CD14-positive monocyte (primary cell): ENCODE data around the gene KCNQ1. TPM values are rescaled to one million over a fixed set of nuclear protein-coding genes. Genes with fewer than 3 reads are reported as not detected.

Source experiments
- DNase-seq, 3 donors: peaks; one replicate each; pipeline ENCODE4 v3.0.0-alpha.2; 2011 to 2022
- H2AFZ ChIP-seq: 2 replicates; pipeline ENCODE4 v1.6.0; 2012; ENCODE audit warnings: mild to moderate bottlenecking, low read depth, low read length, inconsistent platforms; ENCODE audit not compliant: insufficient read depth, poor library complexity, severe bottlenecking
- H3K27ac ChIP-seq, 2 donors: 1 replicate in 1 of 2; 2 replicates in 1 of 2; pipeline ENCODE4 v1.5.1; 2012 to 2013; ENCODE audit warnings: low read length in 2 of 2, control low read depth in 1 of 2, inconsistent platforms in 1 of 2, low read depth in 1 of 2, mild to moderate bottlenecking in 1 of 2
- H3K27me3 ChIP-seq, 2 donors: one replicate each; pipeline versions ENCODE4 v1.6.0 to v1.6.1; 2011 to 2013; ENCODE audit warnings: low read length in 2 of 2; ENCODE audit not compliant: control insufficient read depth in 2 of 2, insufficient read depth in 2 of 2
- H3K36me3 ChIP-seq, 2 donors: replicated peaks in 1 of 2; 1 replicate in 1 of 2; 2 replicates in 1 of 2; pipeline versions ENCODE4 v1.5.1 to v1.6.1; 2012 to 2013; ENCODE audit warnings: low read length in 2 of 2, control low read depth in 1 of 2, inconsistent platforms in 1 of 2, mild to moderate bottlenecking in 1 of 2; ENCODE audit not compliant: insufficient read depth in 2 of 2, control insufficient read depth in 1 of 2
- H3K4me1 ChIP-seq, 2 donors: 1 replicate in 1 of 2; 2 replicates in 1 of 2; pipeline versions ENCODE4 v1.5.1 to v1.6.1; 2012 to 2013; ENCODE audit warnings: low read length in 2 of 2, control low read depth in 1 of 2, inconsistent platforms in 1 of 2, mild to moderate bottlenecking in 1 of 2, moderate library complexity in 1 of 2; ENCODE audit not compliant: insufficient read depth in 2 of 2, control insufficient read depth in 1 of 2
- H3K4me2 ChIP-seq: replicated peaks from 2 replicates; pipeline ENCODE3; 2012; ENCODE audit warnings: low read length, moderate library complexity, mild to moderate bottlenecking; ENCODE audit not compliant: poor library complexity, severe bottlenecking; ENCODE audit errors: extremely low read depth
- H3K4me3 ChIP-seq, 3 experiments: fragments of 200-600 bp in 1 of 3; sonication (generic) in 1 of 3; replicated peaks in 1 of 3; 1 replicate in 2 of 3; 2 replicates in 1 of 3; pipeline ENCODE4 v1.5.1; 2011 to 2013; ENCODE audit warnings: low read length in 3 of 3, mild to moderate bottlenecking in 3 of 3, control low read depth in 2 of 3, low read depth in 2 of 3, inconsistent platforms in 1 of 3, moderate library complexity in 1 of 3
- H3K79me2 ChIP-seq: 2 replicates; pipeline ENCODE4 v1.6.0; 2012; ENCODE audit warnings: mild to moderate bottlenecking, control low read depth, inconsistent platforms, low read length, moderate library complexity; ENCODE audit not compliant: insufficient read depth
- H3K9ac ChIP-seq: 2 replicates; pipeline ENCODE4 v1.6.0; 2017; ENCODE audit warnings: low read length, mild to moderate bottlenecking; ENCODE audit not compliant: insufficient read depth, poor library complexity, severe bottlenecking
- H3K9me3 ChIP-seq, 2 donors: replicated peaks in 1 of 2; 1 replicate in 1 of 2; 2 replicates in 1 of 2; pipeline versions ENCODE4 v1.5.1 to v1.6.1; 2012 to 2013; ENCODE audit warnings: low read length in 2 of 2, control low read depth in 1 of 2; ENCODE audit not compliant: control insufficient read depth in 1 of 2, insufficient read depth in 1 of 2
- H4K20me1 ChIP-seq: 2 replicates; pipeline ENCODE4 v1.6.0; 2012; ENCODE audit warnings: mild to moderate bottlenecking, low read length, control low read depth, moderate library complexity; ENCODE audit not compliant: insufficient read depth
- H3K27ac Mint-ChIP-seq, 7 donors: one replicate each; pipeline ENCODE4 v1.8.0; 2020; ENCODE audit warnings: mild to moderate bottlenecking in 7 of 7, mixed read lengths in 7 of 7, moderate library complexity in 6 of 7, inconsistent platforms in 2 of 7
- H3K27me3 Mint-ChIP-seq, 3 donors: one replicate each; pipeline ENCODE4 v1.8.0; 2021 to 2022; ENCODE audit warnings: low read depth in 3 of 3, mild to moderate bottlenecking in 3 of 3, mixed read lengths in 3 of 3, moderate library complexity in 3 of 3, inconsistent platforms in 1 of 3
- H3K36me3 Mint-ChIP-seq, 2 donors: one replicate each; pipeline ENCODE4 v1.8.0; 2020; ENCODE audit warnings: mixed read lengths in 2 of 2, inconsistent platforms in 1 of 2, mild to moderate bottlenecking in 1 of 2
- H3K4me1 Mint-ChIP-seq: one replicate; pipeline ENCODE4 v1.8.0; 2020; ENCODE audit warnings: mild to moderate bottlenecking, mixed read lengths
- H3K4me3 Mint-ChIP-seq, 2 donors: one replicate each; pipeline ENCODE4 v1.8.0; 2020; ENCODE audit warnings: mild to moderate bottlenecking in 2 of 2, mixed read lengths in 2 of 2, moderate library complexity in 1 of 2
- H3K9me3 Mint-ChIP-seq, 7 donors: one replicate each; pipeline ENCODE4 v1.8.0; 2020 to 2022; ENCODE audit warnings: mixed read lengths in 7 of 7, mild to moderate bottlenecking in 6 of 7, moderate library complexity in 6 of 7, inconsistent platforms in 2 of 7
- WGBS: methylation state at CpG from one replicate; pipeline ENCODE4 v1.1.5; 2013; ENCODE audit warnings: missing lambda C conversion rate; ENCODE audit not compliant: insufficient coverage; 5-methylcytosine and 5-hydroxymethylcytosine counted together
- intact Hi-C, 2 donors: fragments of 100-400 bp; cut with micrococcal nuclease; formaldehyde crosslinking; loops; one replicate each; pipeline versions ENCODE4 v1.15.0 to v1.15.1; 2023
- polyA plus RNA-seq, 3 donors: library from polyadenylated mRNA; depleted of rRNA in 1 of 3; unstranded in 2 of 3; stranded (reverse) in 1 of 3; fragments of 300-500 nt in 2 of 3; fragments of >200 nt in 1 of 3; fragmentation: Illumina TruSeq in 2 of 3; gene quantifications; 1 replicate in 2 of 3; 2 replicates in 1 of 3; pipeline ENCODE4 v1.2.3, GENCODE V29; 2012 to 2021
- TF ChIP-seq, protein P1 (sequence below): fragments of 200-600 bp; IDR thresholded peaks from one replicate; pipeline ENCODE4 v1.8.0; 2022; ENCODE audit warnings: antibody characterized with exemption, mild to moderate bottlenecking

The KCNQ1 gene
- polyA plus RNA-seq, 3 donors: 14.9 to 31.8 (median 21.6) TPM

DNA sequence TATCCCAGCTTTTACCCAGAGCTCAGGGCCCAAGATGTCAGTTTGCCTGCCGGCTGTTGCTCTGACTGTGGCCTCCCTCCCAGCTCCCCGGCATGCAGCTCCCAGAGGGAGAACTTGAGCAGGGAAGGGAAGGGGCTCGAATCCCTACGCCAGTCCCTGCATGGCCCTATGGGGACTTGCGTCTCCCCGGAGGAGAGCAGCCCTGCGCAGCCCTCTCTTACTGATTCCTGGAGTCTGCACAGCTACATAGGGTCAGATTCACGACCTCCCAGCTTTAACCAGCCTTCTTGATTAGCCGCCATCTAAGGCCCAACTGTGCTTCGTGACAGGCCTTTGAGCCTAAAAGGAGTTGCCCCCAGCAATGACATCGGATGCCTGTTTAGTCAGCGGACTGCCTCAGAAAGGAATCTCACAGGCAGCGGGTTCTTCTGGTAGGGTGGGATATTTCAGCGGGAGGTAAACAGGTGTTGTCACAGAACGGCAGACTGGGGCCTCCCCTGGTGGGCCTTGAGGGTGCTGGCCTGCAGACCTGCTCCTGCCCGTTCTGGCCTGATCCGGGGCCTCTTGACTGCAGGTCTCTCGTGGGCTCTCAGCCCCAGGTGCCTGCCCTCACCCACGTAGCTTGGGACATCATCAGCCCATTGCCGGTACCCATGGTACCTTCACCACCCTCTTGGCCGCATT, 298.8 kb downstream of the KCNQ1 start:
- no peak overlapping the region for H3K4me2 ChIP-seq
- no peaks in the 10 kb centered on the region for H3K9me3 ChIP-seq
- Mint-ChIP-seq H3K27ac (no peak overlapping the region), H3K4me1 (peaks cover 19% of the 10 kb centered on the region), H3K36me3 (peaks cover 2 to 5% of the 10 kb centered on the region in 2 donors), H3K9me3 (peaks cover 0 to 2% (median 0%) of the 10 kb centered on the region in 7 donors), H3K27me3 (peaks cover 0 to 5% (median 1%) of the 10 kb centered on the region in 3 donors), H3K4me3 (no peak overlapping the region)
- no peak overlapping the region for H3K27ac ChIP-seq
- no peaks in the 10 kb centered on the region for H3K27me3 ChIP-seq
- no peak overlapping the region for H3K4me3 ChIP-seq
- peaks cover 90% of the 10 kb centered on the region for H4K20me1 ChIP-seq
- over 99% methylated on average over 19 of the region's 21 CpGs for WGBS
- H3K79me2 ChIP-seq: no peaks in the 10 kb centered on the region
- TF ChIP-seq, protein P1, sequence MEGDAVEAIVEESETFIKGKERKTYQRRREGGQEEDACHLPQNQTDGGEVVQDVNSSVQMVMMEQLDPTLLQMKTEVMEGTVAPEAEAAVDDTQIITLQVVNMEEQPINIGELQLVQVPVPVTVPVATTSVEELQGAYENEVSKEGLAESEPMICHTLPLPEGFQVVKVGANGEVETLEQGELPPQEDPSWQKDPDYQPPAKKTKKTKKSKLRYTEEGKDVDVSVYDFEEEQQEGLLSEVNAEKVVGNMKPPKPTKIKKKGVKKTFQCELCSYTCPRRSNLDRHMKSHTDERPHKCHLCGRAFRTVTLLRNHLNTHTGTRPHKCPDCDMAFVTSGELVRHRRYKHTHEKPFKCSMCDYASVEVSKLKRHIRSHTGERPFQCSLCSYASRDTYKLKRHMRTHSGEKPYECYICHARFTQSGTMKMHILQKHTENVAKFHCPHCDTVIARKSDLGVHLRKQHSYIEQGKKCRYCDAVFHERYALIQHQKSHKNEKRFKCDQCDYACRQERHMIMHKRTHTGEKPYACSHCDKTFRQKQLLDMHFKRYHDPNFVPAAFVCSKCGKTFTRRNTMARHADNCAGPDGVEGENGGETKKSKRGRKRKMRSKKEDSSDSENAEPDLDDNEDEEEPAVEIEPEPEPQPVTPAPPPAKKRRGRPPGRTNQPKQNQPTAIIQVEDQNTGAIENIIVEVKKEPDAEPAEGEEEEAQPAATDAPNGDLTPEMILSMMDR: no peak
- H3K9ac ChIP-seq: no peak overlapping the region
- H3K36me3 ChIP-seq: peaks cover 0 to 5% of the 10 kb centered on the region in 2 donors
- no peak overlapping the region for H2AFZ ChIP-seq
- H3K4me1 ChIP-seq: peaks cover 13 to 22% of the 10 kb centered on the region in 2 donors
- no peak for DNase-seq
- intact Hi-C loops: no loop called here

DNA sequence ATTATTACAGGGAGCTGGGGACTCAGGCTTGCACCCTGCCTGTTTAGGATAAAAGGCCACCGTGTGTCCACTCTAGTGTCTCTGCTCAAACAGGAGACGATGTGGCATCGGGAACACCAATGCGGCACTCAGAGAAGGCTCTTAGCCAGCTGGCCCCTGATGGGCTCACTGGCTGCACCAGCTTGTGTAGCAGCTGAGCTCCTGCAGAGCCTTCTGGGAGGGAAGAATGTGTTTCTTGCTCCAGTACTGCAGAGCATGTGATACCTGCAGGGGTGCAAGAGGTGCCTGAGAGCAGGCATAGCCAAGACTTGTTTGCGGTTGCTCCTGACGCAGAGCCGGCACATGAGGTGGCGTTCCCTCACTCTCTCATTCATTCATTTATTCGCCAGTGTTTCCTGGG, 299.4 kb downstream of the KCNQ1 start:
- Mint-ChIP-seq H3K27me3 (peaks cover 0 to 5% (median 1%) of the 10 kb centered on the region in 3 donors), H3K9me3 (peaks cover 0 to 4% (median 0%) of the 10 kb centered on the region in 7 donors), H3K36me3 (peaks cover 5% of the 10 kb centered on the region in 2 donors), H3K27ac (no peak overlapping the region), H3K4me3 (no peak overlapping the region), H3K4me1 (peaks cover 19% of the 10 kb centered on the region)
- no peak overlapping the region for H3K9ac ChIP-seq
- no peaks in the 10 kb centered on the region for H3K27me3 ChIP-seq
- H3K36me3 ChIP-seq: peaks cover 0 to 5% of the 10 kb centered on the region in 2 donors
- no peak overlapping the region for H3K27ac ChIP-seq
- intact Hi-C loops: no loop called here
- H3K4me1 ChIP-seq: peaks cover 13 to 22% of the 10 kb centered on the region in 2 donors
- no peak overlapping the region for H2AFZ ChIP-seq
- H3K79me2 ChIP-seq: no peaks in the 10 kb centered on the region
- TF ChIP-seq, protein P1: no peak
- no peak overlapping the region for H3K4me2 ChIP-seq
- peaks cover 90% of the 10 kb centered on the region for H4K20me1 ChIP-seq
- DNase-seq: no peak
- no peaks in the 10 kb centered on the region for H3K9me3 ChIP-seq
- H3K4me3 ChIP-seq: no peak overlapping the region
- 96% methylated on average over 7 of the region's 9 CpGs for WGBS
